Activated T-cell treated with anti-CD3 and anti-CD28 coated beads for 1 hour (primary cell): ENCODE measurements around the gene TMF1.
A peak's percentile ranks its signal among the peaks of the same experiment; 100 is the strongest.

ENCODE experiments used
- DNase-seq: peaks from one replicate; pipeline ENCODE4 v3.0.0-alpha.2; 2020; ENCODE audit warnings: low read depth

TMF1 gene, protein sequence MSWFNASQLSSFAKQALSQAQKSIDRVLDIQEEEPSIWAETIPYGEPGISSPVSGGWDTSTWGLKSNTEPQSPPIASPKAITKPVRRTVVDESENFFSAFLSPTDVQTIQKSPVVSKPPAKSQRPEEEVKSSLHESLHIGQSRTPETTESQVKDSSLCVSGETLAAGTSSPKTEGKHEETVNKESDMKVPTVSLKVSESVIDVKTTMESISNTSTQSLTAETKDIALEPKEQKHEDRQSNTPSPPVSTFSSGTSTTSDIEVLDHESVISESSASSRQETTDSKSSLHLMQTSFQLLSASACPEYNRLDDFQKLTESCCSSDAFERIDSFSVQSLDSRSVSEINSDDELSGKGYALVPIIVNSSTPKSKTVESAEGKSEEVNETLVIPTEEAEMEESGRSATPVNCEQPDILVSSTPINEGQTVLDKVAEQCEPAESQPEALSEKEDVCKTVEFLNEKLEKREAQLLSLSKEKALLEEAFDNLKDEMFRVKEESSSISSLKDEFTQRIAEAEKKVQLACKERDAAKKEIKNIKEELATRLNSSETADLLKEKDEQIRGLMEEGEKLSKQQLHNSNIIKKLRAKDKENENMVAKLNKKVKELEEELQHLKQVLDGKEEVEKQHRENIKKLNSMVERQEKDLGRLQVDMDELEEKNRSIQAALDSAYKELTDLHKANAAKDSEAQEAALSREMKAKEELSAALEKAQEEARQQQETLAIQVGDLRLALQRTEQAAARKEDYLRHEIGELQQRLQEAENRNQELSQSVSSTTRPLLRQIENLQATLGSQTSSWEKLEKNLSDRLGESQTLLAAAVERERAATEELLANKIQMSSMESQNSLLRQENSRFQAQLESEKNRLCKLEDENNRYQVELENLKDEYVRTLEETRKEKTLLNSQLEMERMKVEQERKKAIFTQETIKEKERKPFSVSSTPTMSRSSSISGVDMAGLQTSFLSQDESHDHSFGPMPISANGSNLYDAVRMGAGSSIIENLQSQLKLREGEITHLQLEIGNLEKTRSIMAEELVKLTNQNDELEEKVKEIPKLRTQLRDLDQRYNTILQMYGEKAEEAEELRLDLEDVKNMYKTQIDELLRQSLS

DNA sequence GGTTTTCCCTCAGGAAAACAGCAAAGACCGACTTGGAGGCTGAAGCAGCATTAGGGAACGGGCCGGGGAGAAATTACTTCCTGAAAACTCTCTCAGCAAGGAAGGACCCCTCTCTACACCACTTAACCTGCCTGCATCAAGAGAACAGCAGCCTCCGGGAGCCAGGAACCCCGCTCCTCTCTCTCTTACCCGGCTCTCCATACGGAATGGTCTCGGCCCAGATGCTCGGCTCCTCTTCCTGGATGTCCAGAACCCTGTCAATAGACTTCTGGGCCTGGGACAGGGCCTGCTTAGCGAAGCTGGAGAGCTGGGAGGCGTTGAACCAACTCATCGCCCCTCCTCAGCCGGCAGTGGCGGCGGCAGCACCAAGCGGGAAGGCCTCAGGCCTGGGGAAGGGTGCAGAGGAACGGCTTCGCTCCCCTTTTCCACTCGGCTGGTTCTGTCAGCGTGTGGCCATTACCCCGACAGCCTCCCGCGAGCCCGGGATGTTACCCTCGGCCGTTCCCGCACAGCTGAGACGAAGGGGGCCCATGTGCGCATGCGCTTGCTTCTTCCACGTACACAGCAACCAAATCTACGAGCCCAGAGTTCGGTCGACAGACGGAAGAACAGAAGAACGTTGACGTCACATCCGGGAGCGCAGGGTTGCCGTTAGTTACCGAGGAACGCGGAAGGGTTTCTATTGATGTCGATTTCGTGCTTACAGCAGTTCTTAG lies at the start of gene TMF1:
TMF1 (minus strand) TSS at position 578 of the 716 bp plus-strand sequence; CDS start at position 331, 247 bp downstream.
- DNase-seq = peak; percentile 97

DNA sequence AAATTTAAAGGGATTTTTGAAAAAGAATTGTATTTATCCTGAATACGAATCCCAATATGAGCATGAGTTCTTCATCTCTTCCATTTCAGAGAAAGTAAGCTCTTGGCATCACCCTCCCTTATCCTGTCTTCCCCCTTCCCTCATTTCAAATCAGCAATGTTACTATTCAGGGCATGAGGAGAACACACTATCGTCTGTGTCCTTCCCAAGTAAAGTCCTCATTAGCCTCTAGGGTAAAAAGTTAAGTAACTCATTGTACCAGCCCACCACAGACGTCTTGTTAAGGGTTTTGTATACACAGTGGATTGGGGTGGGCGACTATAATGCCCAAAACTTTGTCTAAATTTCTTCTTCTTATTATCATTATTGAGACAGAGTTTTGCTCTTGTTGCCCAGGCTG lies 47.4 kb upstream of the TMF1 start:
- no peak for DNase-seq

DNA sequence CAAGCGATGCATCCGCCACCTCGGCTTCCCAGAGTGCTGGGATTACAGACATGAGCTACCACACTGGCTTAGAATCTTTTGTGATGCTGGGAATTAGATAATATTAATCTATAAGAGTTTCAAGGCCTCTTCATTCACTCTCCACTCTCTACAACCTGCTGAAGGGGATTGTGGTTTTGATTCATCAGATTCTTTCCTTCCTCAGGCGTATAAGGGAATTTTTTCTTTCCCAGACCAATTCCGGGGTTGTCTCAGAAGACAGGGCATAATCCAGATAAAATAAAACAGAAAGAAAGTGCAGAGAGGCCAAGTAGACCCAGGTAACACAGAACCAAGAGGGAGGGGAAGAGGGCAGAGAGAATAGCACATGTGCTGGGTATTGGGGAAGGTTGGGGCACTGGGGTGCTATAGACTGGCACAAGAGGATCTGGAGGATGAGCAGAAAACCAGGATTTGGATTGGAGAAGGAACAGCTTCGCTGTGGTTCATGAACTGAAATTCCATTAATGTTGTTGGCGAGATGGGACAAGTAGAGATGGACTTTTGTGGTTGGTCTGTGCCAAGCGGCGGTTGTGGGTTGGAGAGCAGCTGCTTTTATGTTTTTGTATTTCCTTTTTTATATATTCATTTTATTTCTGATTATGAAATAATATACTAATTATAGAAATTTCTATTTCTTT lies 45.4 kb upstream of the TMF1 start:
- DNase-seq = no peak

DNA sequence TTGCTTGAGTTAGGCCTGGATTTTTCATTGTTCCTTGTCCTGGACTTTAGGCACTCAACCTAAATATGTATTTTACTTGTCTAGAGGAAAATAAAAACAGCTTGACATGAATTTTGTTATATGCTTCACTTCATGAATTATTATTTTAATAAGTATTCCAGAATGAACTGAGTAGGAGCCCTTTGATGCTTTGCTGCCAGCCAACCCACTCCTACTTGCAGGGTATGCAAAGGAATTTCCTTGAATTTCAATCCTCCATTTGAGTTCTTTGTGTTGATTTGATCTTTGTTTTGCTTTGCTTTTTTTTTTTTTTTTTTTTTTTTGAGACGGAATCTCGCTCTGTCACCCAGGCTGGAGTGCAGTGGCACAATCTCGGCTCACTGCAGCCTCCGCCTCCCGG lies 44.2 kb upstream of the TMF1 start:
- no peak for DNase-seq

DNA sequence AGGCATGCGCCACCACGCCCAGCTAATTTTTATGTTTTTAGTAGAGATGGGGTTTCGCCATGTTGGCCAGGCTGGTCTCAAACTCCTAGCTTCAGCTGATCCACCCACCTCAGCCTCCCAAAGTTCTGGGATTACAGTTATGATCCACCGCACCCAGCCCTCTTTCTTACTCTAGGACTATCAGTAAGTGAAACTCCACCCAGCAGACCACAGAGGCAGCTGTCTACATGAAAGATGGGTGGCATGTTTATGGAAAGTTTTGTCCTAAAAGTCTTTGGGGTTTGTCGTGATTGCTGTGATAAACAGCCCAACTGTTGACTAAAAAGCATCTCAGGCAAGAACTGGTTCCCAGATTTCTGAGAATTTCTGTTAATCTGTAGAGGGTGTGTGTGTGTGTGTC lies 43.5 kb upstream of the TMF1 start:
- DNase-seq = no peak

DNA sequence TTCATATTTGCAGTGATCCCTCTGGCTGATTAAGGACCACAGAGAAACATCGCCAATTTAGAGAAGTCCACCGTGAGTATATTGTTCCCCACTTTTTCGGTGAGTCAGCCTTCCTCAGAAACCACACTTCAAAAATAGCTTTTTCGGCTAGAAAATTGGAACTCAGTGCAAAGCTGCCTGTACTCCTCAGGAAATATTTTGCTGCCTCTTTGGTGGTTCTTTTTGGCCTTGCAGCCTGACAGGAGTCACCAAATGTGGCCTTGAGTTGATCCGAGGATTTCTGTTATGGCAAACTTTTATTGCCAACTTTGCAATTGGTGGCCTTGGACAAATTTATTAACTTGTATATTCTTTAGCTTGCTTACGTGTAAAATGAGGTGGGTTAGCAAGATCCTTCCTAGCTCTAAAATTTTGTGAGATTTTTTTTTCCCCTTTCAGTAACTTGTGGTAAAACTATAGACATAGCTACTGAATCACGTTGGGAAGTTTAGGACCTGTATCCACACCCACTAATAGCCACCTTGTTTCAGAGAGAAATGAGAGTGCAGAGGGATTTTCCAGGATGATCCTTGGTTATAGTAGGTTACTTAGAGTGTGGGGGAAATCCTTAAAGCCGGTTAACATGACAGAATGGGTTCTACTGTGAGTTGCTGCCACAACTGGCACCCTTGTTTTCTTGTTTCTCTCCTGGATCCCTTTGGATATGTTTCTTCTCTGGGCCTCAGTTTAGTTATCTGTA lies 42.5 kb upstream of the TMF1 start:
- no peak for DNase-seq

DNA sequence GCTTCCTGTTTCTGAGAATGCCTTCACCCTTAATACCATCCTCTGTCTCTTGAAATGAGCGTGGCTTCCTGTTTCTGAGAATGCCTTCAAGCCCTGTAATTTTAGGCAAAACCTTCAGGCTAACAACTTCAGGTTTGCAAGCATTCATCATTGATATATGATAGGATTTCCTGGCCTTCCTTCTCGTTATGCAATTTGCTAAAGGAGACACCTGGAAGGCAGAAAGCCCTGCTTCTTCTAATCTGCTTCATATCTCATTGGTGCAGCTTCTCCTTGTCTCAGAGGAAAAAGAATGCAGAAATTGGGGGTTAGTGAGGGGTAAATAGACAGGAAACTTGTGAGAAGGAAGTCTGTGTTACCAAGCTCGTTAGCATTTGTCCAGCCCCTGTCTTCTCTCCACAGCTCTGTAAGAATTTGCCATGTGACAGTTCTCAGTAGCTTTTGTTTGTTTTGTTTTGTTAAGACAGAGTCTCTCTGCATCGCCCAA lies 39.9 kb upstream of the TMF1 start:
- DNase-seq = no peak

DNA sequence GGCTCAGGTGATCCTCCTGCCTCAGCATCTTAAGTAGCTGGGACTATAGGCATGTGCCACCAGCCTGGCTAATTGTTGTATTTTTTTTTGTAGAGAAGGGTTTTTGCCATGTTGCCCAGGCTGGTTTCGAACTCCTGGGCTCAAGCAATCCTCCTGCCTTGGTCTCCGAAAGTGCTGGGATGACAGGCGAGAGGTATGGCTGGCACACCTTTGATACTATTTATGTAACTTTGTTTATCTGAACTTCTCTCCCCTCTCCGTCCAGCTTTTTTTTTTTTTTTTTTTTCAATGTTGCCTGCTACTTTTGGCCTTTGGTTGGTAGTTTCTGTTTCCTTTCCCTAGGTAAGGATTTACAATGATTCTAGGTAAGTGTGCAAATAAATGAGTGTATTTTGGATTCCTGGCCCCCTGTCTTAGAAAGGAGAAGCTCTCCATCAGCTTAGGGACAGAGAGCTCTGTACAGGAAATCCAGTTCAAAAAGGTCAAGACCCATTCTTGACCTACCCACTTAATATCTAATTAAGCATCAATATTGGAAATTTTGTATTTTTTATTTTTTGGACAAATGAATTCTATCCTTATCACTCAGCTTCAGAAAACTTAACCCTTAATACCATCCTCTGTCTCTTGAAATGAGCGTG lies 39.4 kb upstream of the TMF1 start:
- DNase-seq = no peak

DNA sequence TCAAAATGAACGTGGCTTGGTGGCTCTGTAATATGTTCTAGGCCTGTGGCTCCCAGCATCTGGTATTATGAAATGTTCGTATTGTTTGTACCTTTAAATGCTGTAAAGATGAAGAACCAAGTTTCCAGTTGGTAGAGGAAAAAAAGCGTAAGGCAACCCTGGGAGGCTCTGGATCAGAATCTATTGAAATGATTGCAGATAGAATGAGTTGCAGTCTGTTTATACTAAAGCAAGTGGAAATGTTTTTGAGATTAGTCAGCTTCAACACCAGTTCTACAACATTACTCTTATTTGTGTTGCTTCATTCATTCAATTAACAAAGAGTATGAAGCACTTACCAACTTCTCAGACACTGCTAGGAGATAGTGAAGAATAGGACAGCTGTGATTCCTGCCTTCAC lies 37.9 kb upstream of the TMF1 start:
- DNase-seq = no peak

DNA sequence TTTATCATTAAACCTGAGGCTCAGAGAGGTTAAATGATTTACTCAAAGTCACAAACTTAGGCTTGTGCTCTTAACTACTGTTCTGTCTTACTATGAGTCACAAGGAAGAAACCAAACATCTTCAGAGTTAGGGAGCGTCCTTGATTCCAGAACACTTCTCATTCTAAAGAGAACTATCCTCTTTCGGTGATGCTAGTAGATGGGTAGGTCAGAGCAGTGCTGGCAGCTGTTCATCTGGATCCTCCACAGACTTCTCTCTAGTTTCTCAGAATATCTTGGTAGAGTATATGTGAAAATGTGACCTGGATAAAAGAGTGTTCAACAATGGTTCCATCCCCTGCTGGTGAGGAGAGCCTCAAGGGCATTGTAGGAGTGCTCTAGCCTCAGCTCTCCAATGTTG lies 35.9 kb upstream of the TMF1 start:
- DNase-seq = no peak

DNA sequence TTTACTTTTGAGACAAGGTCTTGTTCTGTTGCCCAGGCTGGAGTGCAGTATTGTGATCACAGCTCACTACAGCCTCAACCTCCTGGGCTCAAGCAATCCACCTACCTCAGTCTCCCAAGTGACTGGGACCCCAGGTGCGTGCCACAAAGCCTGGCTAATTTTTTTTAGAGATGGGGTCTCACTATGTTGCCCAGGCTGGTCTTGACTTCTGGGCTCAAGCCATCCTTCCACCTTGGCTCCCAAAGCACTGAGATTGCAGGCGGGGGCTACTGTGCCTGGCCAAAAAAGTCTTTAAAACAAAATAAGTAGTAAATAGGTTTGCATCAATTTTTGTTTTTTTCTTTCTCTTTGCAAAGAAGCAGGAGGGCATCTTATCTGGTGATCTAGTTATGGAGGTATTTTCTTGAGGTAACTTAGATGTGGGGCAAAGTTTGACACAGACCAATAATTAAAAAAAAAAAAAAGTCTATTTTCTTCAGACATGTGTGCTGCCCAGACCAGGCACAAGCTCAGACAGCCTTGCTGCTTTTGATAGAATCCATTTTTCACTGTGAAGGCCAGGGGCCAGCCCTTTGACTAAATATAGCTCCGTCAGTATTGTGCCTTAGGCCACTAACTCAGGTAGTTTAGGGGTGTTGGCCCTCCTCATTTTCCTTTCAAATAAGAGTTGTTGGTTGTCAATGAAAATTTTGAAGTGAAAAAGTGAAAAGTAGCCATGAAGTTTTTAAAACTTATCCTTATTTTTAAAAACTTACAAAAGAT lies 35.1 kb upstream of the TMF1 start:
- DNase-seq = no peak

DNA sequence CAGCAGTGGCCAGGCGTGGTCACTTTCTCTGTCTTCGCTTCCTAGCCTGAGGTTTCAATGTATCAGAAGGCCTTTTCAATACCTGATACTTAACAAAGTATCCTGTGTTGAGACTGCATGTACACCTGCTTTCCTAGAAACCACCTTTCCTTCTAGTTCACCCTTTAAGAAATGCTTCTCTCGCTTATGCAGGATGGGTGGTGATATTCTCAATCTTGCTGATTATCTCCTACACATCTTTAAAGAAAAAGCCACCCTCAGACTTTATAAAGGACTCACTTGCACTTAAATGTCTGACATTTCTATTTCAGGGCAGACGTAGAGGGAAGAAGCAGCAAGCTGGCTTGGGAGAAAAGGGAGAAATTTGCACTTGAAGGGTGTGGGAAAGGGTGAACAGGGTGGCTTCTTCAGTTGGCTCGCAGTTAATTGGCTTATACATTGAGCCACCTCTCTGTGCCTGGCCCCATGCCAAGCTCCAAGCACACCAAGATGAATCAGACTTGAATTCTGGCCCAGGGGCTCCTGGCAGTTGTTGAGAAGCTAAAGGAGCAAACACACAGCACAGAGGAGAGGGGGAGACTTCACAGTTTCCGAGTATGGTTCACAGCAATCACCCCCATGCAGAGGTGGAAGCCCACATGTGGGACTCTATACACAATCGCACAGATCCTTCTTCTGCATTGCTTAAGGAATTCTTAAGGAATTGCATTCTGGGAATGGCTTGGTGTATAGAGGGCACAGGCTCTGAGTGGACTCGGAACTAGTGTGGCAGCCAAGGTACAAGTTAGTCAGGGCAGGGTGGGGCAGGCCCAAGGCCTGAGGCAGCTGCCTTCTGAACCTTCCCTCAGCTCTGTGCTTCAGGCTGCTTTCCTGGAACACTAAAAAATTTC lies 33.9 kb upstream of the TMF1 start:
- peak; percentile 69 for DNase-seq

DNA sequence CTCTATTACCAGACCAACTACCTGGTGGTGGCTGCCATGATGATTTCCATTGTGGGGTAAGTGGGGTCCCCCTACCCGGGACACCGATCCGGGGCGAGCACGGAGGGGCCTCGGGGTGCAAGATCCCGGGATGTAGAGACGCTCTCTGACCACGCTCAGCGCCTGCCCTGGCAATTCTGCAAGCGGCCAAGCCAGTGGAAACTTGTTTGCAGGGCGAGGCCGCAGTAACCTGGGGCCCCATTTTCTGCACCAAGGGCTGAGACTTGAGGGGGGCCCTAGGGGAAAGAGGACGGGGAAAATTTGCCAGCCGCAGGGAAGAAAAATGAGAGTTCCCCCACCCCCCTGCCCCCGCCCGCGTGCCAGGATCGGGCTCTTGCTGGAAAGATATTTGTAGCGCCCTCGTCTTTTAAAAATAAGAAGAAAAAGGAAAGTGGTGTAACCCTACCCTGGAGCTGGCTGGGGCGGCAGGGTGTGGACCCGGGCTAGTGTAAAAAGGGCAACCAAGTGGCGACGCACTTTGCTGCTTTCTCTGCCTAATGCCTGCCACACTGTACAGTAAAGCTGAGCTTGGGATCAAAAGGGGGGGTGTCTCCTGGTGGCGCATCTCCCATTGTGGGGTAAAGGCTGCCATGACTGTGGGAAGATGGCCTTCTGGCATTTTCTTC lies 33.2 kb upstream of the TMF1 start:
- peak; percentile 11 for DNase-seq

DNA sequence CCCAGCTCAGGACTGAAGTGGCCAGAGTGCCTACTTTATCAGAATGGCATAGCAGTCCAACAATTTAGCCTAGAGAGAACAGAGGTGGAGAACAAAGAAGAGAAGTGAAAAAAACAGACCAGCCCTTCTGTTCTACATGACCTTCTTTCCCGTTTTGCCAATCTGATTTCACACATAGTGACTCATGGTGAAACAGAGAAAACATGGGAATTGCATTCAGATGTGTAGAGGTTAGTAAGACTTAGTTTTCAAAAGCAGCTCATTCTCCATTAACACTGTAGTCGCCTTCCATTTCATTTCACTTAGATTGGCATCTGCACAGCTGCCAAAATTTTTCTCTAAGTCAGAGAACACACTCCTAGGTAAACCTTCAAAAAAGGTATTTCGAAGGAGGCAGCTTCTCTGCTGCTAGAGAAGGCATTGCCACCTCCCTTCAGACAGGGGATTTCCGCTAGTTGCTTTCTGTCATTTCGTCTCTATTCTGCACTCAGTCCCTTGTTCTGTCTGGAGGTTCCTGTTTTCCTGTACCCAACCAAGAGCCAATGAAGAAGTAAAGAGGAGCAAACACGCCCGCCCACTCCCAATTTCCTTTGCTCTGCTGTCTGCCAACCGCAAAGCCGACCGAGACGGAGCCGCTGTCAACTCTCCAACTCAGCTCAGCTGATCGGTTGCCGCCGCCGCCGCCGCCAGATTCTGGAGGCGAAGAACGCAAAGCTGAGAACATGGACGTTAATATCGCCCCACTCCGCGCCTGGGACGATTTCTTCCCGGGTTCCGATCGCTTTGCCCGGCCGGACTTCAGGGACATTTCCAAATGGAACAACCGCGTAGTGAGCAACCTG lies 32.4 kb upstream of the TMF1 start, which contains the start of gene ARL6IP5:
ARL6IP5 (plus strand) TSS at position 612 of the 842 bp plus-strand sequence; CDS start at position 723, 111 bp downstream.
- DNase-seq = peak; percentile 80

DNA sequence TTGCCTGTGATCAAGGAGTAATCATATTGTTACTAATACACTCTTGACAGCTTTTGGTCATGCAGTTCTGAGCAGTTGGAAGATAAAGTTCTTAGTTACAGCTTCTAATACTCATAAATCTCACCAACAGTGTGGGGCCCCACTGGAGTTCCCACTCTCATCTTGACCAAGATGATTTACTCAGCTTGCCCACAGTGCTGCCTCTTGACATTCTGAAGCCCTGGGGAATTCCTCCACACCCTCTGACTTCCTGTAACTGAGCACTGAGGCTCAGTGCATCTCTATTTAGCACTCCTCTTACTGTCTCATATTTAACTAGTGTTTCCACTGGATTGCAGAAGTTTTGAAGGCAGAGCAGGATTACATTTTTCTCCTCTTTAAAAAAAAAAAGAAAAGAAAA lies 30.7 kb upstream of the TMF1 start:
- DNase-seq = peak; percentile 29

DNA sequence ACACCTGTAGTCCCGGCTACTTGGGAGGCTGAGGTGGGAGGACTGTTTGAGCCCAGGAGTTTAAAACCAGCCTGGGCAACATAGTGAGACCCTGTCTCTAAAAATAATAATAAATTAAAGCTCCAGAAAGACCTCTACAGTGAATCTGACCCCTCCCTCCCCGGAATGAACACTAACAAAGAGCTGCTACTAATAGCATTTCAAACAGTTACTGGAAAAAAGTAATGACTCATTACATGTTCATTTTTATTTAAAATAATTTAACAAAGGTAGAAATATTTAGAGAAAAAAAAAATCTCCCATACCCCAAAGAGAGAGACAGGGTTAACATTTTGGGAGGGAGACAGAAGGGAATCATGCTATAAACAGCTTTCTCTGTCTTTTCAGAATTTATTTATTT lies 30.2 kb upstream of the TMF1 start:
- DNase-seq = no peak
